Vagina (tissue), 2 donors: Measurements from ENCODE around the gene NIP7.
"Not testable (repeated sequence)": the region's sequence is repeated elsewhere in the genome, so short reads cannot be mapped to it uniquely, and the experiment has no call there.

Experiments used
- CTCF ChIP-seq, 3 experiments: fragments of 450-650 bp in 2 of 3; fragments of 200-600 bp in 1 of 3; sonication (generic) in 1 of 3; IDR thresholded peaks; one replicate each; pipeline ENCODE4 v1.5.1; 2017 to 2019; ENCODE audit warnings: antibody characterized with exemption in 3 of 3, mild to moderate bottlenecking in 2 of 3, moderate library complexity in 2 of 3
- POLR2A ChIP-seq, 2 donors: fragments of 450-650 bp; IDR thresholded peaks; one replicate each; pipeline ENCODE4 v1.6.1; 2017; ENCODE audit warnings: antibody characterized with exemption in 2 of 2, mild to moderate bottlenecking in 2 of 2, moderate library complexity in 2 of 2

- not testable (repeated sequence) for TF ChIP-seq CTCF, POLR2A (IDR thresholded peaks at IDR 0.05)
Measured at GRCh38 chr16:69296771-69297170, 42.8 kb upstream of the NIP7 start.
